ENCODE data around the gene SOX15.
A peak's percentile ranks its signal among the peaks of the same experiment; 100 is the strongest.

Gene SOX15

GRCh38 chr17:7591596-7591995, 1.7 kb upstream of the SOX15 start:
- Histone ChIP-seq H3K4me3 (ENCODE audit: low read depth, low read length) (no peak overlapping the region), H3K27ac (ENCODE audit: extremely low read depth, low read depth, low read length) (peak overlapping the region; percentile 24; the same call in 1 of the 2 replicates), H3K4me1 (ENCODE audit: control insufficient read depth, insufficient read depth, low read length) (no peaks in the 10 kb centered on the region; the same call in 1 of the 2 replicates), H3K9me3 (ENCODE audit: control insufficient read depth, insufficient read depth, low read depth, low read length) (no peaks in the 10 kb centered on the region), H3K36me3 (ENCODE audit: control insufficient read depth in 2 of 2, insufficient read depth in 1 of 2, low read length in 2 of 2) (peaks cover 52 to 98% of the 10 kb centered on the region in 2 experiments)
- ChIA-PET CTCF (interaction anchor here (0.6 to 1.3 kb wide), 3 partner anchors 9 to 94 kb away, joined by 3 to 8 read pairs (median 3); no protein-coding TSS in a partner anchor), POLR2A (interaction anchor here (0.9 to 1.3 kb wide), 5 partner anchors 8 to 95 kb away, joined by 3 to 5 read pairs (median 3); partner anchors contain the start of gene MPDU1)
- TF ChIP-seq ZNF398 (tag by site-specific recombination; IDR thresholded peaks at IDR 0.05), result peak; percentile 26; the same call in 1 of the 2 replicates
- TF ChIP-seq ZNF112 (tag by site-specific recombination; IDR thresholded peaks at IDR 0.05), result no peak
- TF ChIP-seq GLIS2 (tag by site-specific recombination; IDR thresholded peaks at IDR 0.05), result peak; percentile 33; the same call in 1 of the 2 replicates
- TF ChIP-seq HOXC10 (CRISPR knock-in tag; IDR thresholded peaks at IDR 0.05), result no peak
- TF ChIP-seq CTCF (tag by site-specific recombination; IDR thresholded peaks at IDR 0.05), result no peak

GRCh38 chr17:7590743-7591142, 849 bp upstream of the SOX15 start:
- Histone ChIP-seq H3K4me3 (ENCODE audit: low read depth, low read length) (no peak overlapping the region), H3K9me3 (ENCODE audit: control insufficient read depth, insufficient read depth, low read depth, low read length) (no peaks in the 10 kb centered on the region), H3K4me1 (ENCODE audit: control insufficient read depth, insufficient read depth, low read length) (no peaks in the 10 kb centered on the region; the same call in 1 of the 2 replicates), H3K36me3 (ENCODE audit: control insufficient read depth in 2 of 2, insufficient read depth in 1 of 2, low read length in 2 of 2) (peaks cover 47 to 96% of the 10 kb centered on the region in 2 experiments), H3K27ac (ENCODE audit: extremely low read depth, low read depth, low read length) (peak overlapping the region; percentile 8; the same call in 1 of the 2 replicates)
- TF ChIP-seq ZNF600 (tag by site-specific recombination; IDR thresholded peaks at IDR 0.05), result 0 out of 2 replicates have a peak, but pooled peaks have one; percentile 42
- TF ChIP-seq MYNN (tag by site-specific recombination; IDR thresholded peaks at IDR 0.05; ENCODE audit: borderline replicate concordance), result no peak
- ChIA-PET POLR2A (interaction anchor here (0.6 to 3.1 kb wide), 5 partner anchors 8 to 310 kb away, joined by 3 to 18 read pairs (median 3); partner anchors contain the start of gene CD68), CTCF (interaction anchor here (0.9 to 1.3 kb wide), 2 partner anchors 10 to 76 kb away, joined by 4 to 8 read pairs; no protein-coding TSS in a partner anchor)

DNA sequence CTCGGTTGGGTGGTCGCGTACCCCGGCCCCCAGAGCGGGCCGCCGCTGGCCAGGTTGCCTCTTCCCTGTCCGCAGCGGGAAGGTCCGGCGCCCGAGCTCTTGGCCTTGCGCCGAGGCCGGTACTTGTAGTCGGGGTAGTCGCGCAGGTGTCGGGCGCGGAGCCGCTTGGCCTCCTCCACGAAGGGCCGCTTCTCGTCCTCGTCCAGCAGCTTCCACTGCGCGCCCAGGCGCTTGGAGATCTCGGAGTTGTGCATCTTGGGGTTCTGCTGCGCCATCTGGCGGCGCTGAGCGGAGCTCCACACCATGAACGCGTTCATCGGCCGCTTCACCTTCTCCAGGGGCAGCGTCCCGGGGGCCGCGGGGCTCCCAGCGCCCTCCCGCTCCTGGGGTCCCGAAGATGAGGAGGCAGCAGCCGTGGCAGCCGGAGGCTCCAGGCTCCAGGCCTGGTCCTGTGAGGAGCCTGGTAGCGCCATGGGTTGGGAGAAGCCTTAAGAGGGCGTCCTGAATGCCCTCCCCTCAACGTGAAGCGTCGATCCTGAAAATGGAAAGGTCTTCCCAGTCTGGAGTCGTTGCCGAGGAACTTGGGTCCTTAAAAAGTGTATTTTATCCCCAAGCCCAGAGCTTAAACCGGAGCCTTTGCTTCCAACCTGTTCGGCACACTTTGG, 558 bp downstream of the SOX15 start:
- ChIA-PET POLR2A (interaction anchor here (1.7 to 3.1 kb wide), 2 partner anchors 9 to 98 kb away, joined by 5 to 18 read pairs; partner anchors contain the start of genes CD68 and TP53), CTCF (interaction anchor here (0.5 to 2.0 kb wide), 12 partner anchors 9 to 543 kb away, joined by 3 to 10 read pairs (median 4); partner anchors contain the start of genes CD68, TP53 and WRAP53)
- no peak overlapping the region for H3K27ac ChIP-seq (ENCODE audit: extremely low read depth, low read depth, low read length)
- H3K36me3 ChIP-seq (ENCODE audit: control insufficient read depth in 2 of 2, insufficient read depth in 1 of 2, low read length in 2 of 2), result peaks cover 33 to 86% of the 10 kb centered on the region in 2 experiments
- H3K4me1 ChIP-seq (ENCODE audit: control insufficient read depth, insufficient read depth, low read length), result no peaks in the 10 kb centered on the region; the same call in 1 of the 2 replicates
- H3K9me3 ChIP-seq (ENCODE audit: control insufficient read depth, insufficient read depth, low read depth, low read length), result no peaks in the 10 kb centered on the region
- H3K4me3 ChIP-seq (ENCODE audit: low read depth, low read length), result no peak overlapping the region
- TF ChIP-seq, protein P1, sequence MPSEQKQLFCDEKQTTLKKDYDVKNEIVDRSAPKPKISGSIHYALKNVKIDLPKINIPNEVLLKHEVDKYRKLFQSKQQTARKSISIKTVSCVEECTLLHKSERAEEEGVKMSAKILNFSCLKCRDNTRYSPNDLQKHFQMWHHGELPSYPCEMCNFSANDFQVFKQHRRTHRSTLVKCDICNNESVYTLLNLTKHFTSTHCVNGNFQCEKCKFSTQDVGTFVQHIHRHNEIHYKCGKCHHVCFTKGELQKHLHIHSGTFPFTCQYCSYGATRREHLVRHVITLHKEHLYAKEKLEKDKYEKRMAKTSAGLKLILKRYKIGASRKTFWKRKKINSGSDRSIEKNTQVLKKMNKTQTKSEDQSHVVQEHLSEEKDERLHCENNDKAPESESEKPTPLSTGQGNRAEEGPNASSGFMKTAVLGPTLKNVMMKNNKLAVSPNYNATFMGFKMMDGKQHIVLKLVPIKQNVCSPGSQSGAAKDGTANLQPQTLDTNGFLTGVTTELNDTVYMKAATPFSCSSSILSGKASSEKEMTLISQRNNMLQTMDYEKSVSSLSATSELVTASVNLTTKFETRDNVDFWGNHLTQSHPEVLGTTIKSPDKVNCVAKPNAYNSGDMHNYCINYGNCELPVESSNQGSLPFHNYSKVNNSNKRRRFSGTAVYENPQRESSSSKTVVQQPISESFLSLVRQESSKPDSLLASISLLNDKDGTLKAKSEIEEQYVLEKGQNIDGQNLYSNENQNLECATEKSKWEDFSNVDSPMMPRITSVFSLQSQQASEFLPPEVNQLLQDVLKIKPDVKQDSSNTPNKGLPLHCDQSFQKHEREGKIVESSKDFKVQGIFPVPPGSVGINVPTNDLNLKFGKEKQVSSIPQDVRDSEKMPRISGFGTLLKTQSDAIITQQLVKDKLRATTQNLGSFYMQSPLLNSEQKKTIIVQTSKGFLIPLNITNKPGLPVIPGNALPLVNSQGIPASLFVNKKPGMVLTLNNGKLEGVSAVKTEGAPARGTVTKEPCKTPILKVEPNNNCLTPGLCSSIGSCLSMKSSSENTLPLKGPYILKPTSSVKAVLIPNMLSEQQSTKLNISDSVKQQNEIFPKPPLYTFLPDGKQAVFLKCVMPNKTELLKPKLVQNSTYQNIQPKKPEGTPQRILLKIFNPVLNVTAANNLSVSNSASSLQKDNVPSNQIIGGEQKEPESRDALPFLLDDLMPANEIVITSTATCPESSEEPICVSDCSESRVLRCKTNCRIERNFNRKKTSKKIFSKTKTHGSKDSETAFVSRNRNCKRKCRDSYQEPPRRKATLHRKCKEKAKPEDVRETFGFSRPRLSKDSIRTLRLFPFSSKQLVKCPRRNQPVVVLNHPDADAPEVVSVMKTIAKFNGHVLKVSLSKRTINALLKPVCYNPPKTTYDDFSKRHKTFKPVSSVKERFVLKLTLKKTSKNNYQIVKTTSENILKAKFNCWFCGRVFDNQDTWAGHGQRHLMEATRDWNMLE (tag by site-specific recombination; conservative IDR thresholded peaks at IDR 0.05; ENCODE audit: low read depth), result no peak
- no peak for TF ChIP-seq RBAK (tag by site-specific recombination; IDR thresholded peaks at IDR 0.05)
- no peak for TF ChIP-seq ZNF416 (tag by site-specific recombination; IDR thresholded peaks at IDR 0.05)
- no peak for TF ChIP-seq ZNF521 (tag by site-specific recombination; IDR thresholded peaks at IDR 0.05)
- TF ChIP-seq ZNF677 (tag by site-specific recombination; IDR thresholded peaks at IDR 0.05), result no peak
- no peak for TF ChIP-seq ZNF302 (tag by site-specific recombination; IDR thresholded peaks at IDR 0.05; ENCODE audit: low read depth)
- no peak for TF ChIP-seq ZBTB48 (tag by site-specific recombination; IDR thresholded peaks at IDR 0.05)
- TF ChIP-seq BCL11A (tag by site-specific recombination; IDR thresholded peaks at IDR 0.05; ENCODE audit: low read depth), result no peak
- no peak for TF ChIP-seq ZNF362 (tag by site-specific recombination; IDR thresholded peaks at IDR 0.05)
- TF ChIP-seq ZBTB8A (tag by site-specific recombination; IDR thresholded peaks at IDR 0.05), result no peak
- no peak for TF ChIP-seq YY1 (tag by site-specific recombination; IDR thresholded peaks at IDR 0.05)
- TF ChIP-seq ZNF658 (tag by site-specific recombination; IDR thresholded peaks at IDR 0.05), result no peak
- TF ChIP-seq ZNF670 (tag by site-specific recombination; IDR thresholded peaks at IDR 0.05; ENCODE audit: low read depth), result no peak
